IMR-90 (cell line): ENCODE measurements around the gene FRK.

Source experiments
- BHLHE40 ChIP-seq: fragments of 150-350 bp; IDR thresholded peaks from 2 replicates; pipeline ENCODE4 v1.6.1; 2016; ENCODE audit warnings: mild to moderate bottlenecking, low read depth, low read length
- CTCF ChIP-seq: conservative IDR thresholded peaks from 2 replicates; pipeline ENCODE4 v1.5.1; 2012; ENCODE audit warnings: mild to moderate bottlenecking, low read depth, low read length, improper control_type of control experiment
- ELK1 ChIP-seq: fragments of 150-350 bp; IDR thresholded peaks from 2 replicates; pipeline ENCODE4 v1.6.1; 2016; ENCODE audit warnings: low read depth, mild to moderate bottlenecking, low read length, moderate library complexity, borderline replicate concordance
- MXI1 ChIP-seq: IDR thresholded peaks from 2 replicates; pipeline ENCODE4 v1.6.1; 2012; ENCODE audit warnings: low read depth, mild to moderate bottlenecking, low read length, moderate library complexity, borderline replicate concordance
- POLR2A ChIP-seq: IDR thresholded peaks from 2 replicates; pipeline ENCODE4 v1.6.1; 2012; ENCODE audit warnings: mild to moderate bottlenecking, low read depth, low read length
- RAD21 ChIP-seq: IDR thresholded peaks from 2 replicates; pipeline ENCODE4 v1.6.1; 2012; ENCODE audit warnings: low read length, improper control_type of control experiment

GRCh38 chr6:115945812-115946211, 114.9 kb downstream of the FRK start:
- TF ChIP-seq ELK1 = no peak
- TF ChIP-seq POLR2A = no peak
- no peak for TF ChIP-seq CTCF
- TF ChIP-seq MXI1 = no peak
- TF ChIP-seq RAD21 = no peak
- TF ChIP-seq BHLHE40 = no peak
